Kidney (tissue), 14 donors: ENCODE data around the gene PSMD2. TPM values are rescaled to one million over a fixed set of nuclear protein-coding genes. Genes with fewer than 3 reads are reported as not detected.
"Not testable (repeated sequence)": the region's sequence is repeated elsewhere in the genome, so short reads cannot be mapped to it uniquely, and the experiment has no call there.

Experiments used
- DNase-seq, 5 donors: peaks; one replicate each; pipeline ENCODE4 v3.0.0-alpha.2; 2013 to 2020
- FAIRE-seq: peaks from 2 replicates; lab custom pipeline; 2012; peaks lifted over from hg19 to GRCh38; lab: Jason Lieb, UNC
- H3K27ac ChIP-seq, 2 donors: one replicate each; pipeline ENCODE4 v1.7.0; 2013; ENCODE audit warnings: low read depth in 2 of 2, low read length in 2 of 2, inconsistent platforms in 1 of 2
- H3K27me3 ChIP-seq: one replicate; pipeline ENCODE4 v1.7.1; 2013; ENCODE audit warnings: low read length, inconsistent platforms; ENCODE audit not compliant: control insufficient read depth, insufficient read depth
- H3K36me3 ChIP-seq, 3 donors: one replicate each; pipeline versions ENCODE4 v1.7.0 to v1.7.1; 2013; ENCODE audit warnings: low read length in 3 of 3, control low read depth in 1 of 3, inconsistent platforms in 1 of 3; ENCODE audit not compliant: insufficient read depth in 3 of 3, control insufficient read depth in 2 of 3
- H3K4me1 ChIP-seq, 3 donors: one replicate each; pipeline versions ENCODE4 v1.7.0 to v1.7.1; 2013; ENCODE audit warnings: low read length in 3 of 3, inconsistent platforms in 1 of 3, low read depth in 1 of 3; ENCODE audit not compliant: control insufficient read depth in 2 of 3, insufficient read depth in 2 of 3
- H3K4me3 ChIP-seq, 3 donors: one replicate each; pipeline versions ENCODE4 v1.7.0 to v1.8.1; 2013; ENCODE audit warnings: low read length in 3 of 3, control low read depth in 1 of 3, inconsistent platforms in 1 of 3
- H3K9ac ChIP-seq, 3 donors: one replicate each; pipeline versions ENCODE4 v1.7.0 to v1.7.1; 2013; ENCODE audit warnings: low read length in 3 of 3, control low read depth in 1 of 3, inconsistent platforms in 1 of 3
- H3K9me3 ChIP-seq, 3 donors: one replicate each; pipeline versions ENCODE4 v1.7.0 to v1.7.1; 2013; ENCODE audit warnings: low read length in 3 of 3, control low read depth in 1 of 3, inconsistent platforms in 1 of 3; ENCODE audit not compliant: control insufficient read depth in 2 of 3, insufficient read depth in 1 of 3
- CTCF ChIP-seq: IDR thresholded peaks from 3 replicates; pipeline ENCODE4 v1.5.1; 2012; ENCODE audit warnings: mild to moderate bottlenecking, moderate library complexity, borderline replicate concordance; ENCODE audit not compliant: insufficient read depth; ENCODE audit errors: extremely low read depth
- intact Hi-C: fragments of 100-400 bp; cut with DNase I; formaldehyde crosslinking; loops from one replicate; pipeline ENCODE4 v1.11.1; 2022
- polyA plus RNA-seq: library from polyadenylated mRNA; stranded (reverse); fragments of 350-450 nt; fragmentation: Illumina TruSeq; extraction: RNeasy Lipid Tissue Mini Kit (QIAGEN cat#74804); gene quantifications from one replicate; pipeline ENCODE4 v1.2.3, GENCODE V29; 2014; ENCODE audit warnings: low read depth, low replicate concordance; ENCODE audit not compliant: insufficient read depth
- total RNA-seq: library from RNA; stranded (reverse); fragmentation: NEBNext Ultra II Directional; extraction: Animal tissue kit (Norgen Biotek cat#: 25700); gene quantifications from one replicate; pipeline ENCODE4 v1.2.1, GENCODE V29; 2021
- donor health status: control.
- donor health status: control.
- donor health status: control.
- donor health status: control.
- donor health status: control.
- donor health status: DM: yes; HTN: yes; CAD: no.
- donor health status: Normal renal cell carcinoma (clear cell type).

Gene PSMD2
- total and polyA plus RNA-seq, 2 donors from 2014 or later: 104 to 149 TPM

- H3K27me3 ChIP-seq: no peaks in the 10 kb centered on the region
- peak overlapping the region in 1 of 3 donors; percentile 78 for H3K9ac ChIP-seq
- H3K4me3 ChIP-seq: peak overlapping the region in 2 of 3 donors; percentile 10 to 39
- no peak for TF ChIP-seq CTCF
- peaks cover 0 to 29% (median 11%) of the 10 kb centered on the region in 3 donors for H3K4me1 ChIP-seq
- H3K9me3 ChIP-seq: no peaks in the 10 kb centered on the region
- intact Hi-C loops: no loop called here
- FAIRE-seq (no peak), DNase-seq (peak; percentile 89 to 95 (median 92))
- peak overlapping the region; percentile 93 to 95 for H3K27ac ChIP-seq
- peaks cover 7 to 24% (median 12%) of the 10 kb centered on the region in 3 donors for H3K36me3 ChIP-seq
Measured at GRCh38 chr3:184338511-184338945, 39.5 kb downstream of the PSMD2 start.

DNA sequence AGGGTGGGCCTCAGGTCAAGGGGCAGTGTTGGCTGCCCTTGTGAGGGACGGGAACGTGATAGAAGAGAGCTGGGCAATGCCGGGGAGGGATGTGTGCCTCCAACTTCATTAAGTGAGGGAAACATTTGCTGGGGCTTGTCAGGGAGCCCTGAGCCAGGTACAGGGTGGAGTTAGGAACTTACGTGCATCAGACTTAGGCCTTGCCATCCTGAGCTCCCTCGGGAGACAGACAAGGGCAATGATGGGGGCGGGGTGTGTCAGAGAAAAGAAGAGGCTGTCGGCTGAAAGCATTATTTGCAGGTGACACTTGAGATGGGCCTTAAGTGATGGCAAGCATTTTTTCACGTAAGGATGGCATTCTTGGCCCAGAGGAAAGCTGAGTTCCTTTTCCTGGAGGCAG, 40.0 kb downstream of the PSMD2 start:
- Histone ChIP-seq H3K27ac (peak overlapping the region; percentile 65 to 74), H3K9ac (peak overlapping the region in 1 of 3 donors; percentile 44), H3K4me3 (peak overlapping the region in 1 of 3 donors; percentile 39), H3K4me1 (peaks cover 0 to 29% (median 11%) of the 10 kb centered on the region in 3 donors), H3K36me3 (peaks cover 6 to 19% (median 7%) of the 10 kb centered on the region in 3 donors), H3K9me3 (no peaks in the 10 kb centered on the region), H3K27me3 (no peaks in the 10 kb centered on the region)
- no peak for TF ChIP-seq CTCF
- DNase-seq: no peak
- intact Hi-C loops: no loop called here
- no peak for FAIRE-seq

- H3K27ac ChIP-seq, H3K4me3 ChIP-seq, H3K27me3 ChIP-seq, FAIRE-seq, DNase-seq, intact Hi-C loops, H3K9ac ChIP-seq, H3K9me3 ChIP-seq: not testable (repeated sequence)
- Histone ChIP-seq H3K4me1 (peaks cover 0 to 29% (median 11%) of the 10 kb centered on the region in 3 donors), H3K36me3 (peaks cover 2 to 14% (median 7%) of the 10 kb centered on the region in 3 donors)
Measured at GRCh38 chr3:184339451-184340135, 40.6 kb downstream of the PSMD2 start.

GRCh38 chr3:184341925-184342324, 42.9 kb downstream of the PSMD2 start:
- Histone ChIP-seq H3K4me1 (peaks cover 0 to 21% (median 6%) of the 10 kb centered on the region in 3 donors), H3K27ac (no peak overlapping the region), H3K27me3 (no peaks in the 10 kb centered on the region), H3K9me3 (no peaks in the 10 kb centered on the region), H3K36me3 (peaks cover 2 to 6% (median 6%) of the 10 kb centered on the region in 3 donors), H3K9ac (no peak overlapping the region), H3K4me3 (no peak overlapping the region)
- DNase-seq: peak in 1 of 5 donors; percentile 88
- intact Hi-C loops: no loop called here
- FAIRE-seq: no peak
- TF ChIP-seq CTCF: no peak
